GM23248 (cell line): ENCODE results near the gene ZNF69. TPM values are rescaled to one million over a fixed set of nuclear protein-coding genes. Genes with fewer than 3 reads are reported as not detected.
"Not testable (repeated sequence)": the region's sequence is repeated elsewhere in the genome, so short reads cannot be mapped to it uniquely, and the experiment has no call there.

Experiments used
- DNase-seq: peaks from one replicate; pipeline ENCODE4 v3.0.0-alpha.2; 2015
- H2AFZ ChIP-seq: fragments of 200-600 bp; sonication (generic); 2 replicates; pipeline ENCODE4 v1.6.1; 2016; ENCODE audit warnings: antibody characterized with exemption
- H3F3A ChIP-seq: fragments of 200-600 bp; sonication (generic); 2 replicates; pipeline ENCODE4 v1.6.1; 2016; ENCODE audit warnings: mild to moderate bottlenecking, antibody characterized with exemption, mixed run types; ENCODE audit not compliant: insufficient read depth
- H3K27ac ChIP-seq: fragments of 200-600 bp; sonication (generic); 2 replicates; pipeline ENCODE4 v1.5.1; 2016; ENCODE audit warnings: mild to moderate bottlenecking
- H3K27me3 ChIP-seq: fragments of 200-600 bp; sonication (generic); replicated peaks from 2 replicates; pipeline ENCODE4 v1.6.1; 2016; ENCODE audit warnings: mild to moderate bottlenecking; ENCODE audit not compliant: insufficient read depth
- H3K36me3 ChIP-seq: fragments of 200-600 bp; sonication (generic); 2 replicates; pipeline ENCODE4 v1.6.1; 2016; ENCODE audit warnings: low read depth, mild to moderate bottlenecking
- H3K4me1 ChIP-seq: fragments of 200-600 bp; sonication (generic); 2 replicates; pipeline ENCODE4 v1.6.1; 2016; ENCODE audit warnings: mild to moderate bottlenecking; ENCODE audit not compliant: insufficient read depth
- H3K4me2 ChIP-seq: fragments of 200-600 bp; sonication (generic); one replicate; pipeline ENCODE4 v1.6.1; 2016; ENCODE audit warnings: mild to moderate bottlenecking; ENCODE audit not compliant: unreplicated experiment
- H3K4me3 ChIP-seq: fragments of 200-600 bp; sonication (generic); 2 replicates; pipeline ENCODE4 v1.5.1; 2016; ENCODE audit warnings: mild to moderate bottlenecking
- H3K79me2 ChIP-seq: fragments of 200-600 bp; sonication (generic); 2 replicates; pipeline ENCODE4 v1.6.1; 2016; ENCODE audit warnings: mild to moderate bottlenecking; ENCODE audit not compliant: insufficient read depth
- H3K9ac ChIP-seq: fragments of 200-600 bp; sonication (generic); 2 replicates; pipeline ENCODE4 v1.6.1; 2016; ENCODE audit warnings: mild to moderate bottlenecking
- H3K9me2 ChIP-seq: fragments of 200-600 bp; sonication (generic); 2 replicates; pipeline ENCODE4 v1.6.1; 2016; ENCODE audit warnings: mixed run types, mild to moderate bottlenecking, moderate library complexity; ENCODE audit not compliant: insufficient read depth
- H3K9me3 ChIP-seq: fragments of 200-600 bp; sonication (generic); one replicate; pipeline ENCODE4 v1.6.1; 2017; ENCODE audit warnings: low read depth
- H4K20me1 ChIP-seq: fragments of 200-600 bp; sonication (generic); 2 replicates; pipeline ENCODE4 v1.6.0; 2016; ENCODE audit not compliant: insufficient read depth
- EZH2 ChIP-seq: fragments of 200-600 bp; sonication (generic); IDR thresholded peaks from 2 replicates; pipeline ENCODE4 v1.6.1; 2018; ENCODE audit warnings: antibody characterized with exemption, mild to moderate bottlenecking; ENCODE audit not compliant: insufficient read depth, poor library complexity, severe bottlenecking
- EZH2phosphoT487 ChIP-seq: fragments of 200-600 bp; sonication (generic); IDR thresholded peaks from 2 replicates; pipeline ENCODE4 v1.6.1; 2018; ENCODE audit warnings: antibody characterized with exemption, moderate library complexity, mild to moderate bottlenecking, low read depth; ENCODE audit not compliant: insufficient read depth
- WGBS, 2 experiments: methylation state at CpG; one replicate each; pipeline ENCODE4 v1.1.6; 2015 to 2017; ENCODE audit warnings: low lambda C conversion rate in 2 of 2, low coverage in 1 of 2; ENCODE audit errors: missing lambda C conversion rate in 2 of 2; 5-methylcytosine and 5-hydroxymethylcytosine counted together
- in situ Hi-C: fragments of 300-500 bp; cut with MboI; formaldehyde crosslinking; loops from 2 replicates; pipeline ENCODE4 v1.15.0; 2020
- polyA plus RNA-seq: library from polyadenylated mRNA; unstranded; fragments of >200 nt; fragmentation: Nextera tagmentation; extraction: Ambion mirVana; gene quantifications from 2 replicates; pipeline ENCODE4 v1.2.1, GENCODE V29; 2016
- total RNA-seq: library from RNA; depleted of rRNA; stranded (reverse); fragments of >200 nt; shearing (Covaris generic); gene quantifications from 2 replicates; pipeline ENCODE4 v1.2.3, GENCODE V29; 2014

ZNF69 gene
- total and polyA plus RNA-seq, 2 experiments from 2014 or later = 5.3 to 6.8 TPM

DNA sequence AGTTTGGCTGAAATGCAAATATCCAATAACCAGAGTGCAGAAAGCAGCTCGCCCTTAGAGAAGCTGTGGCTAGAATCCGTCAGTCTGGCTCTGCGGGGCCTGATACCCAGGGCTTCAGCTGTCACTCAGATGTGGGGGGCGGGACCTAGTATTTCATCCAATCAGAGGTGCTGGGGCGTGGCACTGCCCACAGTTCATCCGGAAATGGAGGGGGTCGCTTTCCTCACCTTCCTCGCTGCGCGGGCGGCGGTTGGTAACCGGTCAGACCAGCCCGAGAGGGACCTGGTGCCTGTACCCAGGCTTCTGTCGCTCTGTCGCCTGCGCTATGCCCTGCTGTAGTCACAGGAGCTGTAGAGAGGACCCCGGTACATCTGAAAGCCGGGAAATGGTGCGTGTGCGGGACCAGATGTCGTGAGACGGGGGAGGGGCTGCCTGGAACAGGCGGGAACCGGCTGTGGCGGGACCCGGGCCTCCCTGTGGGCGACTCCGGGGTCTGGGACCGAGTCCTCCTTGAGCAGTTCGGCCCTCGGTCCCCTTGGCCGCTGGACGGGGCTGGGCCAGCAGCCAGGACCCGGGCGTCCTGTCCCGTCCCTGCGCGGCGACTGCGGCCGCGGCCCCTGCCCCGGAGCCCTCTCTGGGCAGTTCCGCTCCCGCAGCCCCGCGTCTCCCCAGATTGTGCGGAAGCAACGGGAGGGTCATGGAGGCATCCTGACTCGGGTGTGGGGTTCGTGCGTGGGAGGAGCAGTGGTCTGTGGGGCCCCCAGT, 37.5 kb downstream of the ZNF69 start, which contains the start of gene ZNF700:
TSS of gene ZNF700 (plus strand) at position 222 of the 765 bp plus-strand sequence. CDS start at position 326, 104 bp downstream.
- no peaks in the 10 kb centered on the region for H3K9me2 ChIP-seq
- H3K36me3 ChIP-seq = no peaks in the 10 kb centered on the region
- no peaks in the 10 kb centered on the region for H3K27me3 ChIP-seq
- in situ Hi-C loops = no loop called here
- H3K9ac ChIP-seq = peak within 1 kb of the TSS; percentile 90
- peak within 1 kb of the TSS; percentile 99 for H3K4me2 ChIP-seq
- peak within 1 kb of the TSS; percentile 75 for H3K27ac ChIP-seq
- TF ChIP-seq EZH2phosphoT487 (no peak), EZH2 (no peak)
- H3K4me3 ChIP-seq = peak within 1 kb of the TSS; percentile 97
- H3K79me2 ChIP-seq = peaks cover 50% of the 10 kb centered on the region
- H3K4me1 ChIP-seq = peaks cover 5% of the 10 kb centered on the region
- WGBS, 2 experiments = 0 to 1% methylated on average over 27 to 53 of the region's 53 CpGs
- H2AFZ ChIP-seq = peak within 1 kb of the TSS; percentile 99
- H4K20me1 ChIP-seq = no peaks in the 10 kb centered on the region
- no peaks in the 10 kb centered on the region for H3K9me3 ChIP-seq
- peaks cover 15% of the 10 kb centered on the region for H3F3A ChIP-seq
- DNase-seq = peak; percentile 95

DNA sequence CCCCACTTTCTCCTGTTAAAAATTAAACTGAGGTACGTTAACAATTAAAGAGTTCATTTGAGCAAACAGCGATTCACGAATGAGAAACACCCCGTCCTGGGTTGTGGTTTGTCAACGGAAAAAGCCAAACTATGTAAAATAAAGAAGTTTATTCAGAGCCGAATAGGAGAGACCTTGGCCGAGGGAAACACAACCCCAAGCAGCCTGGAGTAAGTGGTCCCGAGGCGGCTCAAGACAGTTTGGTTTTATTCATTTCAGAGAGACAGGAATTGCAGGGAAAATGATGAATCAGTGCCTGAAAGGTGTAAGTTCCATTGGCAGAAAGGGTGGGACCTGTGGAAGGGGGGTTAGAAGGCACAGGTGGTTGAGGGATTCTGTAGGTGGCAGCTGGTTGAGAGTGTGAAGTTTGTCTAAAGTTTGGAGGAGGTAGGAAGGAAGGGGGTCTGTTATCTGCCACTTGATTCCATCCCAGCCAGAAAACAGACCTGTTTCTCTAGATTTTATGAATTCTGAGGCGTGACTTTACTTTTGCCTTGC, 38.1 kb downstream of the ZNF69 start:
- H3K27me3 ChIP-seq, in situ Hi-C loops, H4K20me1 ChIP-seq, H3K36me3 ChIP-seq, H3K4me1 ChIP-seq, H3K9me3 ChIP-seq, H3K9me2 ChIP-seq: not testable (repeated sequence)
- Histone ChIP-seq H3K4me2 (peak overlapping the region; percentile 99), H3K27ac (peak overlapping the region; percentile 75), H2AFZ (peak overlapping the region; percentile 99), H3K79me2 (peaks cover 57% of the 10 kb centered on the region), H3K9ac (peak overlapping the region; percentile 90), H3F3A (peaks cover 15% of the 10 kb centered on the region), H3K4me3 (peak overlapping the region; percentile 97)
- 12% methylated on average over 10 of the region's 10 CpGs for WGBS, 2 experiments
- peak; percentile 8 for DNase-seq

DNA sequence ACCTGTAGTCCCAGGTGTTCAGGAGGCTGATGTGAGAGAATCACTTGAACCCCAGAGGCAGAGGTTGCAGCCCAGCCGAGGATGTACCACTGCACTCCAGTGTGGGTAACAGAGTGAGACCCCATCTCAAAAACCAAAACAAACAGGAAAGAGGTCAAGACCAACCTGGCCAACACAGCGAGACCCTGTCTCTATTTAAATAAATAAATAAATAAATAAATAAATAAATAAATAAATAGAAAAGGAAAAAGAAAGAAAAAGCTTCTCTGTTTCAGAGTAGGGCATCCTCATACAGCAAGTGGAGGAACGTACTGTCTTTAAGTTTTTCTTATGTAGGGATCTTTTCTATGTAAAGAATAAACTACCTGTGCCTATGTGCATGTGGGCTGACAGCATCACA, 39.6 kb downstream of the ZNF69 start:
- H3K27ac ChIP-seq = no peak overlapping the region
- no peak overlapping the region for H2AFZ ChIP-seq
- peaks cover 72% of the 10 kb centered on the region for H3K79me2 ChIP-seq
- TF ChIP-seq EZH2 (no peak), EZH2phosphoT487 (no peak)
- H3K4me3 ChIP-seq = no peak overlapping the region
- in situ Hi-C loops = no loop called here
- no peaks in the 10 kb centered on the region for H3K27me3 ChIP-seq
- H3K4me1 ChIP-seq = peaks cover 5% of the 10 kb centered on the region
- H3K9me3 ChIP-seq = no peaks in the 10 kb centered on the region
- no peaks in the 10 kb centered on the region for H3K36me3 ChIP-seq
- WGBS, 2 experiments = 96 to 97% methylated on average over 3 of the region's 3 CpGs
- H4K20me1 ChIP-seq = no peaks in the 10 kb centered on the region
- H3K4me2 ChIP-seq = no peak overlapping the region
- DNase-seq = no peak
- H3K9ac ChIP-seq = no peak overlapping the region
- H3K9me2 ChIP-seq = no peaks in the 10 kb centered on the region
- peaks cover 11% of the 10 kb centered on the region for H3F3A ChIP-seq

DNA sequence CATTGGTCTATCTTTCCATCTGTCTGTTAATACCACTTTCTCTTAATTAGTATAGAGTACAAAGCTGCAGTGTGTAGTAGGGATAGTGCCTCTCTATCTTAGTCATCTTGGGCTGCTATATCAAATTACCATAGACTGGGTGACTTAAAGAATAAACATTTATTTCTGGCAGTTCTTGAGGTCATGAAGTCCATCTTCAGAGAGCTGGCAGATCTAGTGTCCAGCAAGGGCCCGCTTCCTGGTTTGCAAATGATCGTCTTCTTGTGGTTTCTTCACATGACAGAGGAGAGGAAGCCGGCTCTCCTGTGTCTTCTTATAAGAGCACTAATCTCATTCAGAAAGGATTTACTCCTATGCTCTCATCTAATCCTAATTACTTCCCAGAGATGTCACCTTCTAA, 43.5 kb downstream of the ZNF69 start:
- TF ChIP-seq EZH2 (no peak), EZH2phosphoT487 (no peak)
- no peaks in the 10 kb centered on the region for H3K9me2 ChIP-seq
- DNase-seq = no peak
- H3K9ac ChIP-seq = no peak overlapping the region
- H3K27me3 ChIP-seq = no peaks in the 10 kb centered on the region
- no peak overlapping the region for H3K27ac ChIP-seq
- in situ Hi-C loops = no loop called here
- H3K79me2 ChIP-seq = peaks cover 98% of the 10 kb centered on the region
- no peak overlapping the region for H2AFZ ChIP-seq
- H3K36me3 ChIP-seq = 0 out of 2 replicates have a peak, but pooled peaks cover 5% of the 10 kb centered on the region
- no peak overlapping the region for H3K4me2 ChIP-seq
- no peaks in the 10 kb centered on the region for H4K20me1 ChIP-seq
- H3K9me3 ChIP-seq = no peaks in the 10 kb centered on the region
- H3K4me3 ChIP-seq = no peak overlapping the region
- WGBS, 2 experiments = 93 to 97% methylated on average over 3 of the region's 3 CpGs
- H3K4me1 ChIP-seq = peaks cover 1% of the 10 kb centered on the region
- no peaks in the 10 kb centered on the region for H3F3A ChIP-seq
